ENCODE results near the gene PSMG4. TPM values are rescaled to one million over a fixed set of nuclear protein-coding genes. Genes with fewer than 3 reads are reported as not detected.

Gene PSMG4
- total RNA-seq, 4 donors from 2014 or later = 10.1 to 22.7 (median 16.7) TPM

- H3K4me1 ChIP-seq = peaks cover 0 to 17% (median 17%) of the 10 kb centered on the region in 4 donors
- in situ Hi-C loops (cut with MboI; ENCODE audit: low pct_ligation_motif_present in 1 of 4, low pct_unique_long_range_greater_than_20kb in 1 of 4, low sequenced_read_pairs in 3 of 4) = no loop called here
- H3K27me3 ChIP-seq = peaks cover 85% of the 10 kb centered on the region
- TF ChIP-seq EP300 (IDR thresholded peaks at IDR 0.05; ENCODE audit: low read depth) (no peak), POLR2AphosphoS5 (IDR thresholded peaks at IDR 0.05) (no peak), CTCF (IDR thresholded peaks at IDR 0.05) (no peak), POLR2A (IDR thresholded peaks at IDR 0.05) (no peak)
- H3K27ac ChIP-seq = no peak overlapping the region
- DNase-seq = no peak
- no peaks in the 10 kb centered on the region for H3K36me3 ChIP-seq
- WGBS, 2 donors (ENCODE audit: low coverage in 1 of 2) = 80 to 88% methylated on average over 1 to 2 of the region's 2 CpGs
- intact Hi-C loops (cut with DNase I; ENCODE audit: low total_unique reads) = no loop called here
- H3K4me3 ChIP-seq = no peak overlapping the region
- no peaks in the 10 kb centered on the region for H3K9me3 ChIP-seq
These were observed 23.3 kb upstream of the PSMG4 start for GRCh38 chr6:3235486-3235885.

- H3K4me3 ChIP-seq = no peak overlapping the region
- H3K27me3 ChIP-seq = peaks cover 80% of the 10 kb centered on the region
- H3K27ac ChIP-seq = no peak overlapping the region
- intact Hi-C loops (cut with DNase I; ENCODE audit: low total_unique reads) = no loop called here
- no peaks in the 10 kb centered on the region for H3K9me3 ChIP-seq
- peaks cover 0 to 16% (median 14%) of the 10 kb centered on the region in 4 donors for H3K4me1 ChIP-seq
- DNase-seq = no peak
- TF ChIP-seq EP300 (IDR thresholded peaks at IDR 0.05; ENCODE audit: low read depth) (no peak), POLR2AphosphoS5 (IDR thresholded peaks at IDR 0.05) (no peak), POLR2A (IDR thresholded peaks at IDR 0.05) (no peak), CTCF (IDR thresholded peaks at IDR 0.05) (no peak)
- in situ Hi-C loops (cut with MboI; ENCODE audit: low pct_ligation_motif_present in 1 of 4, low pct_unique_long_range_greater_than_20kb in 1 of 4, low sequenced_read_pairs in 3 of 4) = no loop called here
- no peaks in the 10 kb centered on the region for H3K36me3 ChIP-seq
- WGBS, 2 donors (ENCODE audit: low coverage in 1 of 2) = 68% methylated on average over 3 of the region's 3 CpGs; no CpG with 5 or more reads in 1 of the 2 donors
These were observed 22.7 kb upstream of the PSMG4 start for GRCh38 chr6:3236005-3236404.

- Histone ChIP-seq H3K9me3 (no peaks in the 10 kb centered on the region), H3K27me3 (peaks cover 67% of the 10 kb centered on the region), H3K4me3 (no peak overlapping the region), H3K27ac (no peak overlapping the region), H3K36me3 (no peaks in the 10 kb centered on the region), H3K4me1 (no peaks in the 10 kb centered on the region)
- intact Hi-C loops (cut with DNase I; ENCODE audit: low total_unique reads) = no loop called here
- in situ Hi-C loops (cut with MboI; ENCODE audit: low pct_ligation_motif_present in 1 of 4, low pct_unique_long_range_greater_than_20kb in 1 of 4, low sequenced_read_pairs in 3 of 4) = no loop called here
- WGBS, 2 donors (ENCODE audit: low coverage in 1 of 2) = 78% methylated on average over 24 of the region's 24 CpGs; no CpG with 5 or more reads in 1 of the 2 donors
- TF ChIP-seq CTCF (IDR thresholded peaks at IDR 0.05) (no peak), POLR2AphosphoS5 (IDR thresholded peaks at IDR 0.05) (no peak), POLR2A (IDR thresholded peaks at IDR 0.05) (no peak), EP300 (IDR thresholded peaks at IDR 0.05; ENCODE audit: low read depth) (no peak)
- no peak for DNase-seq
These were observed 20.7 kb upstream of the PSMG4 start for GRCh38 chr6:3237761-3238662.

- WGBS, 2 donors (ENCODE audit: low coverage in 1 of 2) = 76 to 78% methylated on average over 6 to 13 of the region's 13 CpGs
- in situ Hi-C loops (cut with MboI; ENCODE audit: low pct_ligation_motif_present in 1 of 4, low pct_unique_long_range_greater_than_20kb in 1 of 4, low sequenced_read_pairs in 3 of 4) = no loop called here
These were observed 19.5 kb upstream of the PSMG4 start for GRCh38 chr6:3239110-3239830.

More at GRCh38 chr6:3239110-3239830, 19.5 kb upstream of the PSMG4 start:
- H3K4me1 ChIP-seq = no peaks in the 10 kb centered on the region
- no peak overlapping the region for H3K27ac ChIP-seq
- no peaks in the 10 kb centered on the region for H3K9me3 ChIP-seq
- intact Hi-C loops (cut with DNase I; ENCODE audit: low total_unique reads) = no loop called here
- no peak for DNase-seq
- H3K4me3 ChIP-seq = no peak overlapping the region
- no peaks in the 10 kb centered on the region for H3K36me3 ChIP-seq
- peak in 4 of 5 experiments; percentile 14 to 19 (median 15) for TF ChIP-seq CTCF (IDR thresholded peaks at IDR 0.05)
- no peak for TF ChIP-seq EP300 (IDR thresholded peaks at IDR 0.05; ENCODE audit: low read depth)
- peaks cover 58% of the 10 kb centered on the region for H3K27me3 ChIP-seq

All from transverse colon (tissue), 4 donors.